Left lung (tissue), 10 donors: ENCODE measurements around the gene SUPT4H1. TPM values are rescaled to one million over a fixed set of nuclear protein-coding genes. Genes with fewer than 3 reads are reported as not detected.

Source experiments
- ATAC-seq: fragments of 200-7000 bp; cut with Tn5 transposase; one replicate; pipeline ENCODE4 v1.9.1; 2020; ENCODE audit warnings: moderate library complexity
- DNase-seq, 4 donors: peaks; one replicate each; pipeline ENCODE4 v3.0.0-alpha.2; 2013 to 2020
- H3K27ac ChIP-seq, 2 donors: fragments of 200-600 bp; sonication (generic) in 1 of 2; one replicate each; pipeline versions ENCODE4 v1.5.0 to v1.8.0; 2020 to 2021
- H3K27me3 ChIP-seq, 2 donors: fragments of 200-600 bp; sonication (generic) in 1 of 2; one replicate each; pipeline versions ENCODE4 v1.5.0 to v1.8.0; 2020 to 2021
- H3K36me3 ChIP-seq, 2 donors: fragments of 200-600 bp; sonication (generic) in 1 of 2; one replicate each; pipeline versions ENCODE4 v1.5.0 to v1.8.0; 2020 to 2021
- H3K4me1 ChIP-seq, 2 donors: fragments of 200-600 bp; one replicate each; pipeline ENCODE4 v1.8.0; 2021
- H3K4me3 ChIP-seq, 2 donors: fragments of 200-600 bp; sonication (generic) in 1 of 2; one replicate each; pipeline versions ENCODE4 v1.5.0 to v1.8.0; 2020 to 2021; ENCODE audit warnings: mild to moderate bottlenecking in 1 of 2
- H3K9me3 ChIP-seq, 2 donors: fragments of 200-600 bp; sonication (generic) in 1 of 2; one replicate each; pipeline versions ENCODE4 v1.5.0 to v1.8.0; 2020 to 2021
- CTCF ChIP-seq, 2 donors: fragments of 200-600 bp; sonication (generic) in 1 of 2; IDR thresholded peaks; one replicate each; pipeline versions ENCODE4 v1.5.0 to v1.8.0; 2021; ENCODE audit warnings: antibody characterized with exemption in 2 of 2
- intact Hi-C, 2 donors: fragments of 100-400 bp; cut with DNase I; formaldehyde crosslinking; loops; one replicate each; pipeline versions ENCODE4 v1.11.2 to v1.14.2; 2022
- microRNA-seq, 2 donors: library from miRNA; unstranded; fragments of <30 nt; microRNA quantifications; one replicate each; pipeline ENCODE4, GENCODE V29; 2019
- polyA plus RNA-seq, 6 donors: library from polyadenylated mRNA; unstranded; fragments of 120-200 nt; gene quantifications; one replicate each; pipeline ENCODE4 v1.2.1, GENCODE V29; 2013; ENCODE audit not compliant: insufficient read length in 6 of 6
- total RNA-seq, 2 donors: library from RNA; stranded (reverse); fragmentation: NEBNext Ultra II Directional; extraction: Animal tissue kit (Norgen Biotek cat#: 25700); gene quantifications; one replicate each; pipeline ENCODE4 v1.2.1, GENCODE V29; 2021
- donor health status: DM: no; HTN: yes; CAD: no.
- donor health status: DM: no; HTN: no; CAD: no.

The SUPT4H1 gene
- total and polyA plus RNA-seq, 8 donors: 68.4 to 139 (median 124) TPM

- Histone ChIP-seq H3K4me3 (no peak overlapping the region), H3K4me1 (peaks cover 0 to 10% of the 10 kb centered on the region in 2 donors), H3K9me3 (no peaks in the 10 kb centered on the region), H3K36me3 (no peaks in the 10 kb centered on the region), H3K27ac (no peak overlapping the region), H3K27me3 (peaks cover 0 to 4% of the 10 kb centered on the region in 2 donors)
- DNase-seq (no peak), ATAC-seq (no peak)
- no peak for TF ChIP-seq CTCF (IDR thresholded peaks at IDR 0.05)
- intact Hi-C loops: no loop called here
Measured at GRCh38 chr17:58302171-58302918, 49.7 kb downstream of the SUPT4H1 start.

- H3K27ac ChIP-seq: no peak overlapping the region
- no peaks in the 10 kb centered on the region for H3K9me3 ChIP-seq
- H3K36me3 ChIP-seq: no peaks in the 10 kb centered on the region
- H3K27me3 ChIP-seq: peaks cover 0 to 4% of the 10 kb centered on the region in 2 donors
- intact Hi-C loops: no loop called here
- peaks cover 0 to 10% of the 10 kb centered on the region in 2 donors for H3K4me1 ChIP-seq
- no peak for DNase-seq
- TF ChIP-seq CTCF (IDR thresholded peaks at IDR 0.05): no peak
- H3K4me3 ChIP-seq: no peak overlapping the region
- no peak for ATAC-seq
Measured at GRCh38 chr17:58301504-58302150, 50.4 kb downstream of the SUPT4H1 start.

GRCh38 chr17:58300336-58300735 lies 51.7 kb downstream of the SUPT4H1 start:
- Histone ChIP-seq H3K36me3 (no peaks in the 10 kb centered on the region), H3K27ac (no peak overlapping the region), H3K9me3 (no peaks in the 10 kb centered on the region), H3K4me3 (no peak overlapping the region), H3K4me1 (peaks cover 0 to 10% of the 10 kb centered on the region in 2 donors), H3K27me3 (no peaks in the 10 kb centered on the region)
- DNase-seq: no peak
- TF ChIP-seq CTCF (IDR thresholded peaks at IDR 0.05): no peak
- intact Hi-C loops: no loop called here
- ATAC-seq: no peak

Small RNAs within 50 kb of the gene (microRNA-seq; reads per million reads assigned to microRNA genes)
- gene MIR4736: 0 reads per million in 2 donors

Other genes starting within 250 kb of the SUPT4H1 start
- gene OR4D1, start 203.8 kb downstream of the SUPT4H1 start, total RNA-seq: not detected
- under 1 TPM in 3 of 6 donors, not detected in 3; 0.03 to 0.06 (median 0.04) TPM for gene OR4D1, start 203.8 kb downstream of the SUPT4H1 start, polyA plus RNA-seq
- not detected for gene OR4D2, start 185.2 kb downstream of the SUPT4H1 start, total RNA-seq
- not detected for gene OR4D2, start 185.2 kb downstream of the SUPT4H1 start, polyA plus RNA-seq
- gene EPX, start 159.5 kb downstream of the SUPT4H1 start, total RNA-seq: not detected
- 1 to 10 TPM in 2 of 6 donors, under 1 TPM in 4; 0.63 to 1.2 (median 0.90) TPM for gene EPX, start 159.5 kb downstream of the SUPT4H1 start, polyA plus RNA-seq
- 10 to 100 TPM; 16.4 to 19.4 TPM for gene MKS1, start 132.9 kb downstream of the SUPT4H1 start, total RNA-seq
- gene MKS1, start 132.9 kb downstream of the SUPT4H1 start, polyA plus RNA-seq: 10 to 100 TPM; 35.5 to 46.8 (median 38.9) TPM
- gene LPO, start 113.6 kb downstream of the SUPT4H1 start, total RNA-seq: under 1 TPM in 1 of 2 donors, not detected in 1; 0.24 TPM
- gene LPO, start 113.6 kb downstream of the SUPT4H1 start, polyA plus RNA-seq: under 1 TPM; 0.10 to 0.21 (median 0.14) TPM
- 1 to 10 TPM; 1.0 to 1.5 TPM for gene MPO, start 71.3 kb downstream of the SUPT4H1 start, total RNA-seq
- gene MPO, start 71.3 kb downstream of the SUPT4H1 start, polyA plus RNA-seq: 10 to 100 TPM in 5 of 6 donors, 1 to 10 TPM in 1; 6.6 to 15.3 (median 11.4) TPM
- gene TSPOAP1, start 23.4 kb downstream of the SUPT4H1 start, total RNA-seq: 10 to 100 TPM in 1 of 2 donors, 1 to 10 TPM in 1; 7.9 to 10.2 TPM
- 10 to 100 TPM; 48.1 to 65.0 (median 58.4) TPM for gene TSPOAP1, start 23.4 kb downstream of the SUPT4H1 start, polyA plus RNA-seq
- 10 to 100 TPM in 1 of 2 donors, 1 to 10 TPM in 1; 6.8 to 13.4 TPM for gene RNF43, start 65.3 kb upstream of the SUPT4H1 start, total RNA-seq
- 10 to 100 TPM; 34.7 to 55.8 (median 43.5) TPM for gene RNF43, start 65.3 kb upstream of the SUPT4H1 start, polyA plus RNA-seq
- gene HSF5, start 136.2 kb upstream of the SUPT4H1 start, total RNA-seq: under 1 TPM; 0.08 to 0.15 TPM
- under 1 TPM; 0.10 to 0.14 (median 0.12) TPM for gene HSF5, start 136.2 kb upstream of the SUPT4H1 start, polyA plus RNA-seq
- 10 to 100 TPM; 33.6 to 43.4 TPM for gene MTMR4, start 162.4 kb upstream of the SUPT4H1 start, total RNA-seq
- 10 to 100 TPM; 44.2 to 54.8 (median 48.3) TPM for gene MTMR4, start 162.4 kb upstream of the SUPT4H1 start, polyA plus RNA-seq